SK-N-SH (cell line): ENCODE measurements around the gene NOX5. TPM values are rescaled to one million over a fixed set of nuclear protein-coding genes. Genes with fewer than 3 reads are reported as not detected.

Experiments used
- CTCF ChIA-PET: fragments of 300-600, 350-600 bp; formaldehyde crosslinking; extraction: SDS; loops from one replicate; lab custom pipeline; 2021; lab: Yijun Ruan, JAX
- POLR2A ChIA-PET: fragments of 350-600 bp; sonication (Branson Sonifier 250); formaldehyde crosslinking; extraction: SDS; loops from one replicate; lab custom pipeline; 2020; ENCODE audit warnings: antibody characterized with exemption, inconsistent platforms; lab: Yijun Ruan, JAX
- DNase-seq: peaks from one replicate; pipeline ENCODE4 v3.0.0; 2012
- H2AFZ ChIP-seq: fragments of 200-600 bp; sonication (generic); 2 replicates; pipeline ENCODE4 v1.8.1; 2016; ENCODE audit warnings: antibody characterized with exemption, mild to moderate bottlenecking, low read depth
- H3F3A ChIP-seq: fragments of 200-600 bp; sonication (generic); replicated peaks from 2 replicates; pipeline ENCODE3; 2016; ENCODE audit warnings: antibody characterized with exemption, mild to moderate bottlenecking; ENCODE audit not compliant: insufficient read depth
- H3K27ac ChIP-seq, 2 experiments: fragments of 200-500 bp in 1 of 2; fragments of 200-600 bp in 1 of 2; sonication (Bioruptor generic) in 1 of 2; sonication (generic), shearing (Covaris generic) in 1 of 2; 2 replicates each; pipeline versions ENCODE4 v1.5.1 to v1.6.1; 2014 to 2016; ENCODE audit warnings: low read depth in 2 of 2, inconsistent platforms in 1 of 2, low read length in 1 of 2, mild to moderate bottlenecking in 1 of 2, mixed read lengths in 1 of 2
- H3K27me3 ChIP-seq: fragments of 200-600 bp; sonication (generic), shearing (Covaris generic); 2 replicates; pipeline ENCODE4 v1.6.1; 2016; ENCODE audit warnings: mixed run types; ENCODE audit not compliant: insufficient read depth
- H3K36me3 ChIP-seq, 2 experiments: fragments of 200-500 bp in 1 of 2; fragments of 200-600 bp in 1 of 2; sonication (Bioruptor generic) in 1 of 2; sonication (generic) in 1 of 2; replicated peaks in 1 of 2; 2 replicates each; pipeline versions ENCODE3 to v1.5.1; 2014 to 2016; ENCODE audit warnings: low read length in 1 of 2, mild to moderate bottlenecking in 1 of 2; ENCODE audit not compliant: insufficient read depth in 2 of 2, control insufficient read depth in 1 of 2
- H3K4me1 ChIP-seq, 2 experiments: fragments of 200-500 bp in 1 of 2; fragments of 200-600 bp in 1 of 2; sonication (Bioruptor generic) in 1 of 2; sonication (generic), shearing (Covaris generic) in 1 of 2; 2 replicates each; pipeline versions ENCODE4 v1.5.1 to v1.6.1; 2014 to 2016; ENCODE audit warnings: low read depth in 1 of 2, low read length in 1 of 2, mixed run types in 1 of 2; ENCODE audit not compliant: insufficient read depth in 2 of 2, control insufficient read depth in 1 of 2
- H3K4me2 ChIP-seq: fragments of 200-600 bp; sonication (generic), shearing (Covaris generic); 2 replicates; pipeline ENCODE4 v1.6.1; 2017; ENCODE audit warnings: mixed run types
- H3K4me3 ChIP-seq, 2 experiments: fragments of 200-500 bp in 1 of 2; fragments of 200-600 bp in 1 of 2; sonication (Bioruptor generic) in 1 of 2; sonication (generic), shearing (Covaris generic) in 1 of 2; 2 replicates each; pipeline versions ENCODE4 v1.5.1 to v1.8.1; 2014 to 2016; ENCODE audit warnings: low read depth in 2 of 2, inconsistent platforms in 1 of 2, low read length in 1 of 2, mild to moderate bottlenecking in 1 of 2, mixed read lengths in 1 of 2, moderate library complexity in 1 of 2
- H3K79me2 ChIP-seq: fragments of 200-600 bp; sonication (generic); 2 replicates; pipeline ENCODE4 v1.8.1; 2017; ENCODE audit warnings: mild to moderate bottlenecking; ENCODE audit not compliant: insufficient read depth
- H3K9ac ChIP-seq: fragments of 200-600 bp; sonication (generic); 2 replicates; pipeline ENCODE4 v1.6.1; 2017; ENCODE audit warnings: mixed run types
- H3K9me2 ChIP-seq: fragments of 200-600 bp; sonication (generic); 2 replicates; pipeline ENCODE4 v1.6.1; 2017; ENCODE audit warnings: mixed run types
- H3K9me3 ChIP-seq: fragments of 200-600 bp; sonication (generic); 2 replicates; pipeline ENCODE4 v1.6.1; 2017; ENCODE audit warnings: mixed run types, mild to moderate bottlenecking, moderate library complexity
- H4K20me1 ChIP-seq: fragments of 200-600 bp; sonication (generic); 2 replicates; pipeline ENCODE4 v1.6.1; 2017; ENCODE audit warnings: mild to moderate bottlenecking, mixed run types; ENCODE audit not compliant: insufficient read depth
- EZH2phosphoT487 ChIP-seq: fragments of 200-600 bp; sonication (generic); IDR thresholded peaks from 2 replicates; pipeline ENCODE4 v1.6.1; 2017; ENCODE audit warnings: low read depth, mixed run types, mild to moderate bottlenecking, antibody characterized with exemption, moderate library complexity, borderline replicate concordance
- JUND ChIP-seq: IDR thresholded peaks from 2 replicates; pipeline ENCODE4 v1.4.0; 2012
- POLR2AphosphoS5 ChIP-seq: IDR thresholded peaks from 2 replicates; pipeline ENCODE4 v1.6.1; 2012; ENCODE audit warnings: low read depth, low read length
- RAD21 ChIP-seq: IDR thresholded peaks from 2 replicates; pipeline ENCODE4 v1.6.1; 2012; ENCODE audit warnings: mild to moderate bottlenecking, low read length
- RXRA ChIP-seq: IDR thresholded peaks from 2 replicates; pipeline ENCODE4 v1.4.0; 2012; ENCODE audit warnings: low read depth, mild to moderate bottlenecking, borderline replicate concordance
- SIN3A ChIP-seq: IDR thresholded peaks from 2 replicates; pipeline ENCODE4 v1.6.1; 2012; ENCODE audit warnings: low read depth, mild to moderate bottlenecking, low read length, moderate library complexity, borderline replicate concordance
- SMC3 ChIP-seq: IDR thresholded peaks from 2 replicates; pipeline ENCODE4 v1.6.1; 2012; ENCODE audit warnings: low read depth, low read length, improper control_type of control experiment
- WGBS: methylation state at CpG from one replicate; pipeline ENCODE4 v1.1.6; 2017; ENCODE audit warnings: low lambda C conversion rate; 5-methylcytosine and 5-hydroxymethylcytosine counted together
- polyA plus RNA-seq, 3 experiments: library from polyadenylated mRNA; depleted of rRNA; stranded (reverse); fragments of >200 nt; gene quantifications; 2 replicates each; pipeline ENCODE4 v1.2.3, GENCODE V29; 2012
- TF ChIP-seq, protein P1 (sequence below): fragments of 150-350 bp; IDR thresholded peaks from 2 replicates; pipeline ENCODE4 v1.6.1; 2016; ENCODE audit warnings: mild to moderate bottlenecking, low read depth, low read length
- TF ChIP-seq, protein P2 (sequence below): IDR thresholded peaks from 2 replicates; pipeline ENCODE4; 2012
- TF ChIP-seq, protein P3 (sequence below): IDR thresholded peaks from 2 replicates; pipeline ENCODE4 v1.4.0; 2012; ENCODE audit warnings: low read depth, borderline replicate concordance
- TF ChIP-seq, protein P4 (sequence below): IDR thresholded peaks from 2 replicates; pipeline ENCODE4 v1.4.0; 2012; ENCODE audit warnings: low read depth, borderline replicate concordance

Gene NOX5
- polyA plus RNA-seq, 1 of the 3 experiments (the other 2 are of a cell fraction) = 0.05 TPM

DNA sequence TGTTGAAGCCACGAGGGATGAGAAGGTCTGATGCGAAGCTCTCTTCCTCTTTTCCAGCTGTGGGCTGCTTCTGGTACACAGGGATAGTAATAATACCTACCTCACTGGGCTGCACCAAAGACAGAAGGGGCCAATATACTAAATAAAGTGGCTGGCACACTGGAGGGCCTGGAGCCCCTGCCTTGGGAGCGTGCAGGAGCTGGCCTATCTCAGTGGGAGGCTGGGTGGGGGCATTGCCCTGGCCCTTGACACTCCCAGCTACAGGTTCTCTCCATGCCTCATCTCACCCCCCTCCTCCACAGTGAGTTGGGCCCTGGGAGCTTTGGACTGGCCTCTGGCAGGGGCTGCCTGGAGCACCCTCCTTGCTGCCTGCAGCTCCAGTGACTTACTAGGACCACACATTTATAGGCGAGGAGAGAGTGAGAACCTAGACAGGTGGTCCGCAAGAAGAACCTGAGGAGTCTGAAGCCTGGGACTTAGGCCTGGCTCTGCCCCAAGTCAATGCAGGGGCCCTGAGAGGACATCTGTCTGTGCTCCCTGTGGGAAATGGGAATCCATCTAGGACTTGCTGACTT is 1.6 kb downstream of the NOX5 start:
- Histone ChIP-seq H4K20me1 (no peaks in the 10 kb centered on the region), H3F3A (no peaks in the 10 kb centered on the region), H3K4me1 (peaks cover 0 to 15% of the 10 kb centered on the region in 2 experiments; a peak in 2 of 4 replicates), H3K4me2 (no peak overlapping the region), H3K9me3 (no peaks in the 10 kb centered on the region), H2AFZ (no peak overlapping the region), H3K9me2 (no peaks in the 10 kb centered on the region), H3K9ac (no peak overlapping the region), H3K27me3 (peaks cover 6% of the 10 kb centered on the region; the same call in 1 of the 2 replicates), H3K79me2 (no peaks in the 10 kb centered on the region), H3K4me3 (no peak overlapping the region), H3K27ac (no peak overlapping the region), H3K36me3 (no peaks in the 10 kb centered on the region)
- TF ChIP-seq, protein P1, sequence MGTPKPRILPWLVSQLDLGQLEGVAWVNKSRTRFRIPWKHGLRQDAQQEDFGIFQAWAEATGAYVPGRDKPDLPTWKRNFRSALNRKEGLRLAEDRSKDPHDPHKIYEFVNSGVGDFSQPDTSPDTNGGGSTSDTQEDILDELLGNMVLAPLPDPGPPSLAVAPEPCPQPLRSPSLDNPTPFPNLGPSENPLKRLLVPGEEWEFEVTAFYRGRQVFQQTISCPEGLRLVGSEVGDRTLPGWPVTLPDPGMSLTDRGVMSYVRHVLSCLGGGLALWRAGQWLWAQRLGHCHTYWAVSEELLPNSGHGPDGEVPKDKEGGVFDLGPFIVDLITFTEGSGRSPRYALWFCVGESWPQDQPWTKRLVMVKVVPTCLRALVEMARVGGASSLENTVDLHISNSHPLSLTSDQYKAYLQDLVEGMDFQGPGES = no peak
- TF ChIP-seq JUND = no peak
- TF ChIP-seq RAD21 = no peak
- TF ChIP-seq, protein P2, sequence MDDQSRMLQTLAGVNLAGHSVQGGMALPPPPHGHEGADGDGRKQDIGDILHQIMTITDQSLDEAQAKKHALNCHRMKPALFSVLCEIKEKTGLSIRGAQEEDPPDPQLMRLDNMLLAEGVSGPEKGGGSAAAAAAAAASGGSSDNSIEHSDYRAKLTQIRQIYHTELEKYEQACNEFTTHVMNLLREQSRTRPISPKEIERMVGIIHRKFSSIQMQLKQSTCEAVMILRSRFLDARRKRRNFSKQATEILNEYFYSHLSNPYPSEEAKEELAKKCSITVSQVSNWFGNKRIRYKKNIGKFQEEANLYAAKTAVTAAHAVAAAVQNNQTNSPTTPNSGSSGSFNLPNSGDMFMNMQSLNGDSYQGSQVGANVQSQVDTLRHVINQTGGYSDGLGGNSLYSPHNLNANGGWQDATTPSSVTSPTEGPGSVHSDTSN = no peak
- TF ChIP-seq, protein P3, sequence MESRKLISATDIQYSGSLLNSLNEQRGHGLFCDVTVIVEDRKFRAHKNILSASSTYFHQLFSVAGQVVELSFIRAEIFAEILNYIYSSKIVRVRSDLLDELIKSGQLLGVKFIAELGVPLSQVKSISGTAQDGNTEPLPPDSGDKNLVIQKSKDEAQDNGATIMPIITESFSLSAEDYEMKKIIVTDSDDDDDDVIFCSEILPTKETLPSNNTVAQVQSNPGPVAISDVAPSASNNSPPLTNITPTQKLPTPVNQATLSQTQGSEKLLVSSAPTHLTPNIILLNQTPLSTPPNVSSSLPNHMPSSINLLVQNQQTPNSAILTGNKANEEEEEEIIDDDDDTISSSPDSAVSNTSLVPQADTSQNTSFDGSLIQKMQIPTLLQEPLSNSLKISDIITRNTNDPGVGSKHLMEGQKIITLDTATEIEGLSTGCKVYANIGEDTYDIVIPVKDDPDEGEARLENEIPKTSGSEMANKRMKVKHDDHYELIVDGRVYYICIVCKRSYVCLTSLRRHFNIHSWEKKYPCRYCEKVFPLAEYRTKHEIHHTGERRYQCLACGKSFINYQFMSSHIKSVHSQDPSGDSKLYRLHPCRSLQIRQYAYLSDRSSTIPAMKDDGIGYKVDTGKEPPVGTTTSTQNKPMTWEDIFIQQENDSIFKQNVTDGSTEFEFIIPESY = no peak
- TF ChIP-seq, protein P4, sequence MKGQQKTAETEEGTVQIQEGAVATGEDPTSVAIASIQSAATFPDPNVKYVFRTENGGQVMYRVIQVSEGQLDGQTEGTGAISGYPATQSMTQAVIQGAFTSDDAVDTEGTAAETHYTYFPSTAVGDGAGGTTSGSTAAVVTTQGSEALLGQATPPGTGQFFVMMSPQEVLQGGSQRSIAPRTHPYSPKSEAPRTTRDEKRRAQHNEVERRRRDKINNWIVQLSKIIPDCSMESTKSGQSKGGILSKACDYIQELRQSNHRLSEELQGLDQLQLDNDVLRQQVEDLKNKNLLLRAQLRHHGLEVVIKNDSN = no peak
- TF ChIP-seq SMC3 = no peak
- no peak for TF ChIP-seq POLR2AphosphoS5
- no peak for TF ChIP-seq RXRA
- ChIA-PET CTCF (interaction anchor here (0.7 to 0.8 kb wide), 2 partner anchors 15 to 394 kb away, joined by 3 to 7 read pairs; no protein-coding TSS in a partner anchor), POLR2A (no interaction called here)
- DNase-seq = no peak
- 79% methylated on average over 5 of the region's 5 CpGs for WGBS

DNA sequence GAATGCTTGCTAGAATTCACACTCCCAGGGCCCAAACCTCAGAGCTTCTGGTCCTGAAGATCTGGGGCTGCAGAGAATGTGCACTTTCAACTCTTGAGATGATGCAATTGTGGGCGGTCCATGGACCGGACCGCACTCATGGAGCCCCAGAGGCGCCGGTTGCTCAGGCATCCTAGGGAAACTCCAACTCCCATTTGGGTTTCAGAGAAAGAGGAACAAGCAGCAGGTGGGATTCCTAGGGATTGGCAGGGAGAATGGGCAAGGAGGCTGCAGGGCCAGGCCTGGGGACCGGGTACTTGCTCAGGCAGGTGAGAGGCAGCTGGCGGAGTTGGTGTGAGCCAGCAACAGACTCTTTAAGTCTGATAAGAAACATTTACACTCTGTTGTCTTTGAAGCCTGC is 3.5 kb downstream of the NOX5 start:
- no peak overlapping the region for H3K4me3 ChIP-seq
- peaks cover 6% of the 10 kb centered on the region; the same call in 1 of the 2 replicates for H3K27me3 ChIP-seq
- POLR2A ChIA-PET = no interaction called here
- no peaks in the 10 kb centered on the region for H3K36me3 ChIP-seq
- no peak for TF ChIP-seq SIN3A
- TF ChIP-seq, protein P2 = no peak
- no peak for TF ChIP-seq EZH2phosphoT487
- TF ChIP-seq, all 33 proteins: peak for 0
- Histone ChIP-seq H4K20me1 (no peaks in the 10 kb centered on the region), H2AFZ (no peak overlapping the region), H3K9me3 (no peaks in the 10 kb centered on the region), H3K4me1 (peaks cover 0 to 13% of the 10 kb centered on the region in 2 experiments; a peak in 2 of 4 replicates), H3K9ac (no peak overlapping the region), H3K9me2 (no peaks in the 10 kb centered on the region), H3K4me2 (no peak overlapping the region), H3K27ac (no peak overlapping the region), H3K79me2 (no peaks in the 10 kb centered on the region), H3F3A (no peaks in the 10 kb centered on the region)
- 94% methylated on average over 7 of the region's 7 CpGs for WGBS
- DNase-seq = no peak
- CTCF ChIA-PET = interaction anchor here (1.2 to 1.9 kb wide), 2 partner anchors 13 to 36 kb away, joined by 3 to 8 read pairs; no protein-coding TSS in a partner anchor
